ENCODE data around the gene PTPDC1.

The PTPDC1 gene

GRCh38 chr9:94147776-94148175 is 63.5 kb downstream of the PTPDC1 start:
- Histone ChIP-seq H3K4me1 (ENCODE audit: low read length) (no peaks in the 10 kb centered on the region), H2AFZ (ENCODE audit: low read depth, low read length) (no peak overlapping the region), H3K36me3 (replicated peaks; ENCODE audit: low read depth, low read length) (no peaks in the 10 kb centered on the region), H3K9me3 (ENCODE audit: insufficient read depth, low read length) (no peaks in the 10 kb centered on the region), H3K4me2 (ENCODE audit: low read length) (no peak overlapping the region), H4K20me1 (ENCODE audit: insufficient read depth, low read length) (no peaks in the 10 kb centered on the region), H3K79me2 (ENCODE audit: low read length) (no peaks in the 10 kb centered on the region), H3K9ac (ENCODE audit: low read length) (no peak overlapping the region), H3K27me3 (ENCODE audit: low read depth, low read length) (no peaks in the 10 kb centered on the region), H3K4me3 (ENCODE audit: low read length) (no peak overlapping the region), H3K27ac (ENCODE audit: low read length) (no peak overlapping the region)
- TF ChIP-seq EZH2phosphoT487 (IDR thresholded peaks at IDR 0.05; ENCODE audit: low read depth) (no peak), CTCF (IDR thresholded peaks at IDR 0.05; ENCODE audit: low read depth, low read length) (no peak)

- Histone ChIP-seq H3K9me3 (ENCODE audit: insufficient read depth, low read length) (no peaks in the 10 kb centered on the region), H3K4me2 (ENCODE audit: low read length) (no peak overlapping the region), H3K27ac (ENCODE audit: low read length) (no peak overlapping the region), H3K9ac (ENCODE audit: low read length) (no peak overlapping the region), H3K79me2 (ENCODE audit: low read length) (no peaks in the 10 kb centered on the region), H3K4me1 (ENCODE audit: low read length) (no peaks in the 10 kb centered on the region), H3K36me3 (replicated peaks; ENCODE audit: low read depth, low read length) (no peaks in the 10 kb centered on the region), H2AFZ (ENCODE audit: low read depth, low read length) (no peak overlapping the region), H3K27me3 (ENCODE audit: low read depth, low read length) (peaks cover 4% of the 10 kb centered on the region; the same call in 1 of the 2 replicates), H3K4me3 (ENCODE audit: low read length) (no peak overlapping the region), H4K20me1 (ENCODE audit: insufficient read depth, low read length) (no peaks in the 10 kb centered on the region)
- TF ChIP-seq CTCF (IDR thresholded peaks at IDR 0.05; ENCODE audit: low read depth, low read length) (no peak), EZH2phosphoT487 (IDR thresholded peaks at IDR 0.05; ENCODE audit: low read depth) (no peak)
These were observed 64.2 kb downstream of the PTPDC1 start for GRCh38 chr9:94148419-94148818.

GRCh38 chr9:94149696-94150095 is 65.4 kb downstream of the PTPDC1 start:
- H3K36me3 ChIP-seq (replicated peaks; ENCODE audit: low read depth, low read length) = no peaks in the 10 kb centered on the region
- peaks cover 16% of the 10 kb centered on the region for H3K27me3 ChIP-seq (ENCODE audit: low read depth, low read length)
- no peaks in the 10 kb centered on the region for H3K4me1 ChIP-seq (ENCODE audit: low read length)
- H3K9ac ChIP-seq (ENCODE audit: low read length) = no peak overlapping the region
- no peaks in the 10 kb centered on the region for H3K79me2 ChIP-seq (ENCODE audit: low read length)
- H3K4me2 ChIP-seq (ENCODE audit: low read length) = no peak overlapping the region
- no peaks in the 10 kb centered on the region for H3K9me3 ChIP-seq (ENCODE audit: insufficient read depth, low read length)
- no peaks in the 10 kb centered on the region for H4K20me1 ChIP-seq (ENCODE audit: insufficient read depth, low read length)
- 0 out of 2 replicates have a peak overlapping the region, but pooled peaks have one; percentile 21 for H2AFZ ChIP-seq (ENCODE audit: low read depth, low read length)
- H3K27ac ChIP-seq (ENCODE audit: low read length) = no peak overlapping the region
- no peak for TF ChIP-seq CTCF (IDR thresholded peaks at IDR 0.05; ENCODE audit: low read depth, low read length)
- TF ChIP-seq EZH2phosphoT487 (IDR thresholded peaks at IDR 0.05; ENCODE audit: low read depth) = no peak
- no peak overlapping the region for H3K4me3 ChIP-seq (ENCODE audit: low read length)

DNA sequence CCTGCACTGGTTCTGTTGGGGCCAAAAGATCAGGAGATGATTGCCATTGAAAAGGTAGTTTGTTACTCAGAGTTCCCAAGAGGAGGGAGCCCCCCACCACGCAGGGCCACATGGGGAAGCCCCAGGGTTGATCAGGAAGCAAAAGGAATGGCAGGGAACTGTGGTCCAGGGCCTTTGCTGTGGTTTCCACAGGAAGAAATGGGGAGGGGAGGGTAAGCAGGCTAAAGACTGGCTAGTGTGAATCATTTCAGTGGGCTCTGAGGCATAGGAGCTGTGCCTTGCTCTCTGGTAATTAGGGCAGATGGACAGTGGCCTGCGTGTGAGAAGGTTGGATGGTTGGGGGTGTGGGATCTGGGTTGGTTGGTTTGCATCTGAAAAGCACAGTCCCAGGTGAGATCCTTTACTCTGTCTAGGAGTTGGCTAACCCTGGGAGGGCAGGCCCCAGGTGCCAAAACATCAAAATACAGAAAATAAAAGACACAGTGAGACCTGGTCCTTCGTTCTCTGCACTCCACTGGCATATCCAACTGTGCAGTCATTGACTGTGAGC is 66.1 kb downstream of the PTPDC1 start:
- H3K36me3 ChIP-seq (replicated peaks; ENCODE audit: low read depth, low read length) = no peaks in the 10 kb centered on the region
- H3K9me3 ChIP-seq (ENCODE audit: insufficient read depth, low read length) = no peaks in the 10 kb centered on the region
- no peak overlapping the region for H3K4me2 ChIP-seq (ENCODE audit: low read length)
- no peaks in the 10 kb centered on the region for H3K4me1 ChIP-seq (ENCODE audit: low read length)
- H3K79me2 ChIP-seq (ENCODE audit: low read length) = no peaks in the 10 kb centered on the region
- H3K27me3 ChIP-seq (ENCODE audit: low read depth, low read length) = peaks cover 16% of the 10 kb centered on the region
- no peak overlapping the region for H3K4me3 ChIP-seq (ENCODE audit: low read length)
- no peaks in the 10 kb centered on the region for H4K20me1 ChIP-seq (ENCODE audit: insufficient read depth, low read length)
- H3K9ac ChIP-seq (ENCODE audit: low read length) = no peak overlapping the region
- TF ChIP-seq CTCF (IDR thresholded peaks at IDR 0.05; ENCODE audit: low read depth, low read length) (no peak), EZH2phosphoT487 (IDR thresholded peaks at IDR 0.05; ENCODE audit: low read depth) (no peak)
- H2AFZ ChIP-seq (ENCODE audit: low read depth, low read length) = no peak overlapping the region
- no peak overlapping the region for H3K27ac ChIP-seq (ENCODE audit: low read length)

Measured in OCI-LY3 (cell line).